HG03575 (cell line): ENCODE measurements around the gene EGFR.
A peak's percentile ranks its signal among the peaks of the same experiment; 100 is the strongest.

Experiments
- ATAC-seq: cut with Tn5 transposase; IDR thresholded peaks from one replicate; pipeline ENCODE4 v1.9.1; 2021; ENCODE audit not compliant: unreplicated experiment, insufficient number of reproducible peaks, low FRiP score; ENCODE audit errors: extremely low read depth

The EGFR gene

DNA sequence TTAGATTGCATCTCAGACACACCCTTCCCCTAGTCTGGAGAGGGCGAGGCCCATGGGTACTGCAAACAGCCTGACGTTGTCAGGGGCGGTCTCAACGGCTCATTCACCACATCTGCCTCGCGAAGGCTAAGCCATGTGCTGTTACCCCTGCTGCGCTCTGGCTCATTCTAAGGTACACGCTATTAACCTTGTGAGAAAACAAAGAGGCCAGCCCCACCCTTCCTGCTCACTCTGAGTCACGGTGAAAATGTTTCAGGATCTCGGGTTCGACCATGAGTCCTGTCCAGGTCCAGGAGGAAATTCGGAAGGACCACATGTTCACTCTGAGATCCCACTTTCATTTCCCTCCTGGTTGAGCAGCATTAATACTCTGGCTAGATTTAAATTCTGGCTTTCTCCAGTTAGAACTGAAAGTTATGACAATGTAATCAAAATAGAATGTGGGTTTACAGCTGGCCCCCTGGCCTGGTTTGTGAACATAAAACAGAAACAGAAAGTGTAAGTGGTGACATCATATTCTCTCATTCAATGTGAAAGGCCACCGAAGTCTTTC, 55.2 kb downstream of the EGFR start:
- ATAC-seq: peak; percentile 64

DNA sequence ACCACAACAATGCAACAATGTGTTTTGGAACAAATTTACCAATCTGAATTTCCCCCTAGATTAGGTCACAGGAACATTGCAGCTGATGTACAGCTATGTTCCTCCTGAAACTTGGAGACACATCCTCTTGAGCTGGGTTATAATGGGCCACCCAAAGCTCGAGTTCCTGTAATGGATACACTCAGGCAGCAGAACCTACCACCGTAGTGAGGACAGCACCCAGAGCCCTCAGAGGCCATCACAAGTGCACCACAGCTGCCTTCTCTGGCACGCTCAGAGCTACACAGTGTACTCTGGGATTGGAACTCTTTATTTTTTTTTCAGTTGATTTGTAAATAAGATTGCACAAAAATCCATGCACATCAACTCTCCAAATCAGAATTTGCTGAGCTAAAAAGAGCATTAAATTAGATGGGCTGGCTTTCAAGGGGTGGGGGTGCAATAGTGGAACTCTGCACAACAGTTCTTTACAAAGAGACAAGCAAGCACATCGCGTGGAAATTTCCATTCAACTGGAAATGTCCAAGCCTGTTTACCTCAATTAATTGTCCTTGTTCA, 56.7 kb downstream of the EGFR start:
- ATAC-seq: no peak

DNA sequence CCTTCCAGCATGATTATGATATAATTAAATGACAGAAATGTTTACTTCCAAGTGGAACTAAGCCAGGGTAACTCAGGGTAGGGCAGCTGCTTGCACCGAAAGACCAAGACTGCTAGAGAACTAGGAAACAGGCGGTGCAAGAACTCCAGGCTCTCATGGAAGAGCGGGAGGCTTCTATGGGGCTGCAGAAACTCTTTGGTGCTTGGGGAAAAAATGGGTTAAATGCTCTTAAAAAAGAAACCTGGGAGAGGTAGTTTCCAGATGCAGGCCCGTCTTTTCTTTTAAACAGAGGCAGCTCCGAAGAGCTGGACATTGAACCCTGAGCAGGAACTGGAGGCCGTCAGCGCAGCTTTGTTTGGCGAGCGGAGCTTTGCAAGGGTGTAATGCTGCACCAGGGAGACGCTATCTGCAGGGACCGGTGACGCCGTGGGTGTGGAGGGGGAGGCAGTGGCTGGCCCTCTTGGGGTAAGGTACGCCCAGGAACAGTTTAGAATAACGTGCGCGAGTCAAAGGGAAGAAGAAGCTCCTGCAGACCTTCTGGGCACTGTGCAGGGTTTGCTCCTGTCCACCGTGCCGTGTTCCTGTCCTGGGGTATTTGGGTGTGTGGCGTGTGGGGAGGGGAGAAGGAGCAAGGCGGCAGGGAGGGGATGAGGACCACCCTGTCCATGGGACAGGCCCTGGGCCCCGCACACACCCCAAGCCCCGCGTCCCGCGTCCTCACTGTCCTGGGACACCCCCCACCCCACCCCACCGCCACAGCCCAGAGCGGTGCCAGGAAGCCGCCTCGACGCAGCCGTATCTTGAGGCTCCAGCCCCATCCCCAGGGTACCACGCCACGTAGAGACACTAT, 59.0 kb downstream of the EGFR start:
- no peak for ATAC-seq

DNA sequence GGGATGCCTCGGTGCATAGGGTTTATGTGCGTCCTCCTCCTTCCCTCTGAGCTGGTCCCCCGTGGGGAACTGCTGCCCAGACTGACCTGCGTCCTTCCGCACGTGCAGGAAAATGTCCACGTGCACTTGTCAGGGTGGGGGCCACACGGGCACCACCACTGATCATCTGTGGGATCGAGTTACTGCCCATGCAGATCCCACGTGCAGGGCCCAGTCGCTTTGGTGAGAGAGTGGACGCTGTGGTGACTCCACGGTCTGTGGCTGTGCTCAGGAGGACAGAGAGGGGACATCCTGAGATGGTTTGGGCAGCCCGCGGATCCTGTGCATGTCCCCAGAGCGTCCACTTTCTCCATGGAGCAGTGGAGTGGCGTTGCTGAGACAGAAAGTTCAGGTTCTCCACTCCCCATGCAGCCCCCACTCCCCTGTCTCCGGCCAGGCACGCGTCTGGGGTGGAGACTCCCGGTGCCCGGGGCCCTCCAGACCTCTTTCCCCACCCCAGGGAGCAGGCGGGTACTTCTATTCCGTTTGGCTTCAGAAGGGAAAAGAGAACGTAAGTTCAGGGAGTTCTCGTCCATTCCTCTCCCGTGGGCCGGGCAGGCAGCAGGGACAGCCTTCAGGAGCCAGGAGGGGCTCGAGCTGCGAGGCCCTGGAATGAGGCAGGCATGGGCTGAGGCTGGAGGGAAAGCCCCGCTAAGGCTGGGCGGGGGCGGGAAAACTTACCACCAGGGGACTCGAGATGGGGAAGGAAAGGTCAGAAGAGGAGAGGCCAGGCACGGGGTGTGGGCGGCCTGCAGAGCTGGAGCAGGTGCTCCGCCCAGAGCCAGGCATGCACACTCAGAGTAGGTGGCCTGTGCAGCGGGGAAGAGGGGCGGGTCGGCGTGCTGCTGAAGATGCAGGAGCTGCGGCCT, 59.9 kb downstream of the EGFR start:
- ATAC-seq: no peak

DNA sequence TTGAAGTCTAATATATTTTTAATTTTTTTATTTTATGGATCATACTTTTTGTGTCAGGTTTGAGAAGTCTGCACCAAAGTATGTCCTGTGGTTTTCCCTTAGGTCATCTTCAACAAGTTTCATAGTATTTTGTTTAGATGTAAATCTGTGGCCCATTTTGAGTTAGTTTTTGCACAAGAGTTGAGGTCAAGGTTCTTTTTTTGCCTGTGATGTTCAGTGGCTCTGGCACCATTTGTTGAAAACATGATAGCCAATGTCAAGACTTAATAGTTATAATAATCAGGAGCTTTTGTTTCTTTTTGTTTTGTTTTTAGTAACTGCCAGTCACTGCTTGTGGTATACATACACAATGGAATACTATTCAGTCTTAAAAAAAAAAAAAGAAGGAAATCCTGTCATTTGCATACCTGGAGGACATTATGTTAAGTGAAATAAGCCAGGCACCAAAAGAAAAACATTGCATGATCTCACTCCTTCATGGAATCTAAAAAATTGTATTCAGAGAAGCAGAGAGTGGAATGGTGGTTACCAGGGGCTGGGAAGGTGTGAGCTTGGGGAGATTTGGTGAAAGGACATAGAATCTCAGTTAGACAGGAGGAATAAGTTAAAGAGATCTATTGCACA, 61.3 kb downstream of the EGFR start:
- no peak for ATAC-seq

DNA sequence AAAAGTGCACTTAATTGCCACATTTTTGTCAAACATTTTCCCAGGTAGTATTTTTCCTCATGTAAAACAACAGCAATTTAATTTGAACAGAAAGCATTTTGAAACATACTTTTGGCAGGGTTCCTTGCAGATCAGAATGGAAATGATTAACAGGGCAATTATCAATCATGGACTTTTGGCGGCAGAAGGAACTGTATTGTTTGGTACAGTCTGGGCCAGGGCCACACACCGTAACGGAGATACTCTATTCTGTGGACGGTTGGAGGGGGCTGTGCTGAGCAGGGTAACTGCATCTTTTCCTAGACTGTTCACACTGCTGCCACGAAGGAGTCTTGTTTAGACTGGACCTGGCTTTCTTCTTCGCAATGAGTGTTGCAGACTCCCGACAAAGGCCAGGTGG, 62.3 kb downstream of the EGFR start:
- no peak for ATAC-seq

DNA sequence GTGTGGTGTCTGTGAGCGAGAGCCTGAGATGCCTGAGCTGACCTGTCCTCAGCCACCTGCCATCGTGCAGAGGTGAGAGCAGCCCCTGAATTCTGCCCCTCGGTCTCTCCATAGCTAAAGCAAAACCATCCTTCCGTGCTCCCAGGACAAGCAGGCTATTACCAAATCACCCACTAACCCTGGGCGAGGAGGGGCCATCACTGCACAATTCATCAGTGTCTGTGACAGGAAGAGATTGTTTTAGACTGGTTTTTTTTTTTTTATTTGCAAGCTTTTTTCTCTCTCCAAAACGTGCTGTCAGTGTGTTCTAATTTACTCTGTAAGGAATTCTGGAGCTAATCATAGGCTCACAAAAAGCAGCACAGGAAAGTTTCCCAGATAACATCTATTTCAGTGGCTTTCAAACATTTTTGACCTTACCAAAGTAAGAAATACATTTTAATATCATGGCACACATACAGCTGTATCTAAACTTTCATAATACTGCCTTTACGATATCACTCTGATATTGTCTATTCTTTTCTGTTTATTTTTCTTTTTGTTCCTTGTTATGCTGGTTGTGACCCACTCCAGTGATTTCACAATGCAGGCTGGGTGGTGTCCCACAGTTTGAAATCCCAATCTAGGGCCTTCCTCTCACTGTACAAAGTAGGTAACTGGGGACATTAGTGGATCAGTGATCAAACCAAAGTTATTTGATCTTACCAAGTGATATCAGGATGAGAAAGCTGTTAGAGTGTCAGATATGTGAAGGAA, 62.8 kb downstream of the EGFR start:
- no peak for ATAC-seq

DNA sequence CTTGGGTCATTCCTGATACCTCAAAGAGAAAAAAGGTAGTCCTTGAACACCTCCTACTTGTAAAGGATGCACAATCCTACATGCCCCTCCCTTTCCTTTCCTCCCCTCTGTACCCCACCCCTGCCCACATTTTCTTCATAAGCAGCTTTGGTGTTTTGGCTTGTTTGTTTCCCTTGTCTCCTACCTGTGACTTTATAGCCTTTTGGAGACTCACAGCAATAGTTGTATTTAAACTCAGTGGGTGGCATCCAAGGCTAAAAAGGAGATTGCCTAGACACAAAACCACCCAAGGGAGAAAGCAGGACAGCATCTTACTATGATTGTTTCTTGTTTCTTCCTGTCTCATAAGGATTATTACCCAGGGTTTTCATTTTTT, 63.4 kb downstream of the EGFR start:
- no peak for ATAC-seq

DNA sequence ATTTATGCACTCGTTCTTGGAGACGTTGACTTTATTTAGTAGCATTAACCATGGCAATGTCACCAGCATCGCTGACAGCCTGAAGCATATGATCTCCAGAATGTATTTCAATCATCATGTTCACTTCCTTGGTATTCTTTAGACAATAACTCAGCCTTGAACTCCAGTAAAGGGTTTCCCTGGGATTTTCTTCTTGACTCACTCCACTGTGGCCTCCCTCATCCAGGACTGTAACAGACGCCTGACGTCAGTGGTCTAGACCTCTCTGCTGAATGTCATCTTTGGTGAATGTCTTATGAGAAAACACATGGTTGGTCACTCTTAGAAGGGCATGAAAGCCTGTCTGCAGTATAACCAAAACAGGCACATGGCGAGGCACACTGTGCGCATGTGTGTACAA, 64.4 kb downstream of the EGFR start:
- no peak for ATAC-seq

DNA sequence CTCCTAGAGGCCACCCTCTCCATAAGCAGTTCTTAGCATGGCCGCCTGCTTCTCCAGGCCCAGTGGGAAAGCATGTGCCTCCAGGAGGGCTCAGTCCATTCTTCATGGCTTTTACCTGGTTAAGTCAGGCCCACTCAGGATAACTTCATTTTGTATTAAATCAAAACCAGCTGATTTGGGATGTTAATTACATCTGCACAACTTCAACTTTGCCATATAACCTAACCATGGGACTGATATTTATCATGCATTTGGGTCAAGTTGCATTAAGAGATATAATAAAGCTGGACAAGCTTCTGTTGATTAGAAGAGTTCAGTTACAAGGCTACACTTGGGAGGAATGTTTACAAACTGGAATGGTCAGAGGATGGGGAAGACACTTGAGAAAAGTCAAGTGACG, 65.5 kb downstream of the EGFR start:
- ATAC-seq: no peak

DNA sequence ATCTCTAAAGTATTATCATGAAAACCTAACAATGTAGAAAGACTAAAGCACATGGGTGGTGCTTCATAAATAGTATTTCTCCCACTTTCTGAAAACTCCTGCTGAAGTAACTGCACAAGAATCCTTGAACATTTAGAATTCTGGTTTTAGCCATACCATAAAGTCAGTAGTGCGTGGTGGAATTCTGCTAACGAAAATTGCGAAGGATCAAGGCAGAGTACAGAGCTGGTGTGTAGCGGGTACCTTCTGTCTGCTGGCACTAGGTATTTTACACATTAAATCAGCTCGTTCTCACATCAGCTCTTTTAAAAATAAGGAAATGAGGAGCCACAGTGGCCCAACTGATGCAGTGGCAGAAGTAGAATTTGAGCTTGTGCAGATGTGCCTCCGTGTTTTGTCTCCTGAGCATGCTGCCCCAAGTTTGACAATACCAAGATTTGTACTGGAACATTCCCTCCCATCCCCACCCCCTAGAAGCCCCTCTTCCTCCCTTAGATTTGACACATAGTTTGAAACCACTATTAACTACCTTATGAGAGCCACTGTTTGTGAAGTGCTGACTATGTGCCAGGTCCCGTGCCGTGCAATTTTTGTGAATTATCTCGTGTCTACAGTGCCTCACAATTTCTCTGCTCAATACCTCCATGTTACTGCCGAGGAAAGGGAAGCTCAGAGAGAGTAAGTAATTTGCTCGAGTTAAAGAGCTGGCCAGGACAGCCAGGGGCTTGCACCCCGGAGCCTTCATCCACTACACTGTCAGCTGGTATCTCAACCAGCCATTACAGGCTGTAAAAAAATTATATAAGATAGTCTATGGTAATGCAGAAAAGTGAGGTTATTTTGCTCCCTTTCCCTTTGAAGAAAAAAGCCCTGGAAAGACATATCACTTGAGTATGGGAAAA, 66.9 kb downstream of the EGFR start:
- no peak for ATAC-seq

DNA sequence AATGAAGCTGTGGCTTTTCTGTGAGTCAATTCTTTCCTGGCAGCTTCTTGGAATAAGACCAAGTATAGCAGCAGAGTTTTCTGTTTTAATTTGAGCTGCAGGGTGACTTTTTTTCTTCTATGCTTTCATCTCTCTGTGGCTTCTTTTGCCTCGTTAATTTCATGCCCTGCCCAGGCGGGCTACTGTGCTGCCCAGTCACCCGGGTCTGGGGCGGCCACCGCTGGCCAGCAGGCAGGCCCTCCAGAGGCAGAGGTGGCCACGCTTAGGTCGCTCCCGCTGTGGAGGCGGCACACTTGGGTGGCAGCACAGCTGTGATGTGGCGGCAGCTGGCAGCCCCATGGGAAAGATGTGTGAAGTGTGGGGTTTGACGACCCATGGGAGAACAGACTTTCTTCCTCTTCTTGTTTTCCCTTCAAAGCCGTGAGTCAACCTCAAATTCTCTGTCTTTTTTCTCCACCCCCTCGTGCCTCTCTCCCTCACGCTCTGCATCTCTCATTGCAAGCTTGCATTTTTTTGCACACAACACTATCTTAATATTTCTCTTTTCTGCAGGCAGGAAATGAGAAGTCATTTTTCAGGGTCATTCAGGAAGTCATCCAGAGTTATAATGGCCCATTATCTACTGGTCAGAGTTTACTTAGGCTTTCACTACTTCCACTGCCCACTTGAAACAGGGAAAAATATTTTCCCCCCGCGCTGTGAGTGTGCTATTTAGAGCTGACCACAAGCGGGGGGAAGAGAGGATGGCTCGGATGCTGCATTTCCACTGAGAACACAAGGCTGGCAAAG, 67.8 kb downstream of the EGFR start:
- ATAC-seq: peak; percentile 41

DNA sequence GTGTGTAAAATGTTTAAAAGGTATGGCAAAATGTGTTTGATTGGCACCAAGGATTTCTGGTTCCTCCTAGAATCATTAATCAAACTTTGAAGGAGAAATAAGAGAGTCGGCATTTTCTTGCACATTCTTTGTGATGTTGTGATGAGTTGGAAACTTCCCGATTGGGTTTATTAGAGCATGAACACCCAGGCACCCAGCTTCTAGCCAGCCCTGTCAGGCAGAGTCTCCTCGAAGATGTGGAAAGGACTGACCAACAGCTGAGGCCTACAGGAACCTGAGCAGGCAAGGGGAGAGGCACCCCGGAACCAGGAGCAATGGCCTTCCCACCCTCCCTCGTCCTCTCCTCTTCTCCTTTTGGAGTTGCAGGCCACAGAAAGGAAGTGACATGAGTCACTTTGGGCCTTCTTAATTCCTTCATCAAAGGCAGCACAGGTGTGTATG, 68.7 kb downstream of the EGFR start:
- no peak for ATAC-seq

DNA sequence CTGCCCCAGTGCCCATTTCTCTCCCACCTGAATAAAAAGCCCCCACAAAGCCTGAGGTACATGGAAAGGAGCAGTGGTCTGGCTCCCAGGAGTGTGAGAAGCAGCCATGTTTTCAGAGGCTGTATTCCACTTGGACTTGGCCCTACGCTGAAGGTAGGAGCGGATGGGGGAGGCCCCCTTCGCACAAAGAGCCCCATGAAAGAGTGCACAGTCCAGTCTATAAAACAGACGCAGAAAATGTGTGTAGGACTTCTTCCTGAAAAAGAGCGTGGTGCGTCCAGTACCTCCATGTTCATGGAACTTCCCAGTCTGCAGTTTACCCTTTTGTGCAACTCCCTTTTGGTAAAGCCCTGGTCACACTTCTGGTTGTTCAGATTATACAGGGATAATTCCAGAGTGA, 69.3 kb downstream of the EGFR start:
- no peak for ATAC-seq

DNA sequence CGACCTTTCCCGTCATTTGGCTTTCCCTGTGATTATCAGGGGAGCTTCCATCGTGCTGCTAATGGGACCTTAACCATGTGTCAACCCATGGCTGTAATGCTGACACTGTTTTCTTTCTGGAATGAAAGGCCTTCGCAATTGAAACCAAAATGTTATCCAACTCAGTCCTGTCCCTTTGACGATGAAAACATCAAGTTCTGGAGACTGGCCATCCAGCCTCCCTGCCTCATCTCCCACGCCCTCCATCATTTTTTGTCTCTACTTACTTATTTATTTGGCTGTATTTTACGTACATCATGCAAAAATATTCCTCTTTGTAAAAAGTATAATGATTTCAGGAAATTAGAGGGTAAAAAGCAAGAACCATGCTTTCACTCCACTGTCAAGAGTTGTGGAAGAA, 69.8 kb downstream of the EGFR start:
- ATAC-seq: no peak

DNA sequence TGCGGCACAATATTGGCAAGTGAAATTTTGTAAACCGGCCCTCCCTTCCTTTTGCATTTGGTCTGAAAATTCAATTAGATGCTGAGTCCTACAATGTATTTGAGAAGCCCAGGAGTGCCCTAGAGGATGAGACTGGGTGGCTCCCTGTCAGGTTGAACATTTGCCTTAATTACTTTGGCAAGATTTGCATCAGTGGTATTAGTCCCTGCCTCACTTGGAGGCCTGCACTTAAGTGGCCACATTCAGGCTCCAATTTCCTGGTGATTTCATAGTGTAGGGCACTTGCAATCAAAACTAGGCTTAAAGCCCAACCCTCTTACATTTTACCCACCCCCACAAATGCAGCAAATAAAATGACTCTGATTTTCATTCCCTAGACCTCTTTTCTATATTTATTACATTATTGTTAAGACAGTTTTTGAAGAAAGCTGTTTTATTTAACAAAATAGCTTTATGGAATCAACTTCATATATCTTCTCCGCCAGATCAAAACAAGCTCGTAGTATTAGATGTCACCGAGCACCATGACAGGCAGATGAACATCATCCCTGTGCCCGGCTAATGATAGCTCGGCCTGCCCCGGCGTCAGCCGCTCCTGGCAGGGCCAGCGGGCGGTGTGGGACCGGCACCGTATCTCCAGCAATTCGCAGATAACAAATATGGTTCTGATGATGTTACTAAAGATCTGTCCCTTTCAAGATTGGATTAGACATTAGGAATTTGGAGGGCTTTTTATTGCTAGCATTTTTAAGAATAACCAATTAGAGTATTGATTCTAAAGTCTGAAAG, 73.6 kb downstream of the EGFR start:
- ATAC-seq: no peak
